Keratinocyte (primary cell): Measurements from ENCODE around the gene HOXC12. TPM values are rescaled to one million over a fixed set of nuclear protein-coding genes. Genes with fewer than 3 reads are reported as not detected.
A peak's percentile ranks its signal among the peaks of the same experiment; 100 is the strongest.

Experiments
- DNase-seq: peaks from one replicate; pipeline ENCODE4 v3.0.0-alpha.2; 2011; ENCODE audit warnings: low read depth, missing footprints, low spot score
- FAIRE-seq: peaks from 2 replicates; lab custom pipeline; 2011; peaks lifted over from hg19 to GRCh38; lab: Jason Lieb, UNC
- H2AFZ ChIP-seq: 2 replicates; pipeline ENCODE4 v1.6.0; 2012; ENCODE audit warnings: low read length, control low read depth, inconsistent platforms; ENCODE audit not compliant: control insufficient read depth
- H3K27ac ChIP-seq: 2 replicates; pipeline ENCODE4 v1.5.1; 2011; ENCODE audit warnings: low read length; ENCODE audit not compliant: control insufficient read depth, insufficient read depth
- H3K27me3 ChIP-seq: 3 replicates; pipeline ENCODE4 v1.6.0; 2011; ENCODE audit warnings: low read length; ENCODE audit not compliant: control insufficient read depth, insufficient read depth; ENCODE audit errors: extremely low read depth
- H3K36me3 ChIP-seq, 2 experiments: 2 replicates in 1 of 2; 3 replicates in 1 of 2; pipeline ENCODE4 v1.5.1; 2011; ENCODE audit warnings: low read length in 2 of 2, mild to moderate bottlenecking in 1 of 2; ENCODE audit not compliant: control insufficient read depth in 2 of 2, insufficient read depth in 2 of 2; ENCODE audit errors: extremely low read depth in 1 of 2
- H3K4me1 ChIP-seq: 3 replicates; pipeline ENCODE4 v1.5.1; 2011; ENCODE audit warnings: low read length; ENCODE audit not compliant: control insufficient read depth, insufficient read depth; ENCODE audit errors: extremely low read depth
- H3K4me2 ChIP-seq: 3 replicates; pipeline ENCODE4 v1.6.0; 2011; ENCODE audit warnings: low read depth, low read length; ENCODE audit not compliant: control insufficient read depth, insufficient read depth; ENCODE audit errors: extremely low read depth
- H3K4me3 ChIP-seq, 3 experiments: fragments of 200-600 bp in 1 of 3; sonication (generic) in 1 of 3; 2 replicates in 2 of 3; 3 replicates in 1 of 3; pipeline ENCODE4 v1.5.1; 2011 to 2016; ENCODE audit warnings: low read length in 3 of 3, mild to moderate bottlenecking in 3 of 3, control low read depth in 2 of 3, inconsistent platforms in 1 of 3, low read depth in 1 of 3, mixed read lengths in 1 of 3, mixed run types in 1 of 3, moderate library complexity in 1 of 3; ENCODE audit not compliant: control insufficient read depth in 2 of 3, insufficient read depth in 2 of 3; ENCODE audit errors: extremely low read depth in 1 of 3
- H3K79me2 ChIP-seq: 2 replicates; pipeline ENCODE4 v1.6.0; 2012; ENCODE audit warnings: low read length; ENCODE audit not compliant: control insufficient read depth, insufficient read depth
- H3K9ac ChIP-seq: 3 replicates; pipeline ENCODE4 v1.6.0; 2011; ENCODE audit warnings: low read length; ENCODE audit not compliant: control insufficient read depth, insufficient read depth; ENCODE audit errors: extremely low read depth
- H3K9me1 ChIP-seq: 3 replicates; pipeline ENCODE4 v1.6.0; 2011; ENCODE audit warnings: low read length; ENCODE audit not compliant: control insufficient read depth, insufficient read depth; ENCODE audit errors: extremely low read depth
- H3K9me3 ChIP-seq: 2 replicates; pipeline ENCODE4 v1.5.1; 2012; ENCODE audit warnings: low read depth, low read length; ENCODE audit not compliant: control insufficient read depth
- H4K20me1 ChIP-seq: 3 replicates; pipeline ENCODE4 v1.6.0; 2011; ENCODE audit warnings: low read length; ENCODE audit not compliant: control insufficient read depth, insufficient read depth; ENCODE audit errors: extremely low read depth
- CTCF ChIP-seq, 3 experiments: IDR thresholded peaks in 1 of 3; conservative IDR thresholded peaks in 1 of 3; optimal IDR thresholded peaks in 1 of 3; 2 replicates in 2 of 3; 3 replicates in 1 of 3; pipeline versions ENCODE3 to v1.5.1; 2011; ENCODE audit warnings: low read length in 3 of 3, mild to moderate bottlenecking in 3 of 3, moderate library complexity in 2 of 3, control low read depth in 1 of 3, inconsistent platforms in 1 of 3; ENCODE audit not compliant: insufficient read depth in 2 of 3; ENCODE audit errors: extremely low read depth in 1 of 3
- EZH2 ChIP-seq: IDR thresholded peaks from one replicate; pipeline ENCODE4 v1.6.1; 2012; ENCODE audit warnings: inconsistent platforms, mild to moderate bottlenecking, low read length, moderate library complexity
- dilution Hi-C: fragments of 300-500 bp; cut with MboI; formaldehyde crosslinking; loops from one replicate; pipeline ENCODE4 v1.7.0; 2020; ENCODE audit warnings: low sequenced_read_pairs; ENCODE audit not compliant: extremely low pct_ligation_motif_present
- polyA plus RNA-seq, 5 experiments: library from polyadenylated mRNA; depleted of rRNA in 3 of 5; stranded (reverse) in 3 of 5; stranded (forward) in 1 of 5; unstranded in 1 of 5; fragments of >200 nt; gene quantifications; 1 replicate in 1 of 5; 2 replicates in 3 of 5; 3 replicates in 1 of 5; pipeline versions ENCODE4 v1.2.1 to v1.2.3, GENCODE V29; 2011 to 2012; ENCODE audit warnings: missing spikeins in 2 of 5, low read depth in 1 of 5, low replicate concordance in 1 of 5

The HOXC12 gene
- polyA plus RNA-seq, 1 donor (not counting 4 experiments of a cell fraction or from before 2014, with no cell fraction given): 0.47 TPM

- TF ChIP-seq CTCF (optimal IDR thresholded peaks at IDR 0.05 in 1 of 3, IDR thresholded peaks at IDR 0.05 in 1 of 3, conservative IDR thresholded peaks at IDR 0.05 in 1 of 3; ENCODE audit: extremely low read depth in 1 of 3, insufficient read depth in 2 of 3, low read length in 3 of 3) (no peak), EZH2 (no peak)
- no peaks in the 10 kb centered on the region for H3K9me3 ChIP-seq
- H3K9me1 ChIP-seq: peaks cover 5% of the 10 kb centered on the region
- H2AFZ ChIP-seq: no peak overlapping the region
- peaks cover 20% of the 10 kb centered on the region for H3K79me2 ChIP-seq
- dilution Hi-C loops: loop anchor here (25.0 kb wide), 1 partner anchor 180 kb away; the partner anchor contains the start of gene CISTR
- peaks cover 18% of the 10 kb centered on the region for H3K4me1 ChIP-seq
- FAIRE-seq: peak; percentile 13
- no peak overlapping the region for H3K9ac ChIP-seq
- H4K20me1 ChIP-seq: no peaks in the 10 kb centered on the region
- H3K27ac ChIP-seq: no peak overlapping the region
- no peak overlapping the region for H3K4me3 ChIP-seq
- DNase-seq: no peak
- no peak overlapping the region for H3K4me2 ChIP-seq
- peaks cover 6 to 11% of the 10 kb centered on the region in 2 experiments for H3K36me3 ChIP-seq
- H3K27me3 ChIP-seq: peaks cover 2% of the 10 kb centered on the region
Observed at GRCh38 chr12:53942467-53942997, 12.2 kb upstream of the HOXC12 start.

- H3K9ac ChIP-seq: no peak overlapping the region
- H3K36me3 ChIP-seq: peaks cover 6 to 11% of the 10 kb centered on the region in 2 experiments
- no peaks in the 10 kb centered on the region for H3K27me3 ChIP-seq
- peaks cover 5% of the 10 kb centered on the region for H3K9me1 ChIP-seq
- peaks cover 18% of the 10 kb centered on the region for H3K4me1 ChIP-seq
- H3K4me2 ChIP-seq: no peak overlapping the region
- no peak for FAIRE-seq
- H3K27ac ChIP-seq: no peak overlapping the region
- H4K20me1 ChIP-seq: no peaks in the 10 kb centered on the region
- H3K9me3 ChIP-seq: no peaks in the 10 kb centered on the region
- DNase-seq: no peak
- peaks cover 19% of the 10 kb centered on the region for H3K79me2 ChIP-seq
- no peak overlapping the region for H3K4me3 ChIP-seq
- H2AFZ ChIP-seq: no peak overlapping the region
- dilution Hi-C loops: loop anchor here (25.0 kb wide), 1 partner anchor 182 kb away; the partner anchor contains the start of gene CISTR
- TF ChIP-seq CTCF (optimal IDR thresholded peaks at IDR 0.05 in 1 of 3, IDR thresholded peaks at IDR 0.05 in 1 of 3, conservative IDR thresholded peaks at IDR 0.05 in 1 of 3; ENCODE audit: extremely low read depth in 1 of 3, insufficient read depth in 2 of 3, low read length in 3 of 3): no peak
- no peak for TF ChIP-seq EZH2
Observed at GRCh38 chr12:53944209-53944608, 10.5 kb upstream of the HOXC12 start.
